Measurements from ENCODE around the gene FBXO17. TPM values are rescaled to one million over a fixed set of nuclear protein-coding genes. Genes with fewer than 3 reads are reported as not detected.
"Not testable (repeated sequence)": the region's sequence is repeated elsewhere in the genome, so short reads cannot be mapped to it uniquely, and the experiment has no call there.

Gene FBXO17
- total RNA-seq, 1 donor: 19.9 TPM

GRCh38 chr19:39009001-39009400 lies 33.5 kb upstream of the FBXO17 start:
- no peak for TF ChIP-seq CTCF (IDR thresholded peaks at IDR 0.05; ENCODE audit: insufficient read depth, low read depth, low read length)
- no peak overlapping the region for H3K4me3 ChIP-seq (ENCODE audit: low read depth, low read length)
- DNase-seq (ENCODE audit: low read depth): no peak

- no peak for TF ChIP-seq CTCF (IDR thresholded peaks at IDR 0.05; ENCODE audit: insufficient read depth, low read depth, low read length)
- no peak for DNase-seq (ENCODE audit: low read depth)
- no peak overlapping the region for H3K4me3 ChIP-seq (ENCODE audit: low read depth, low read length)
Measured at GRCh38 chr19:39008137-39008536, 32.6 kb upstream of the FBXO17 start.

GRCh38 chr19:39007096-39007495 lies 31.6 kb upstream of the FBXO17 start:
- TF ChIP-seq CTCF (IDR thresholded peaks at IDR 0.05; ENCODE audit: insufficient read depth, low read depth, low read length): no peak
- DNase-seq (ENCODE audit: low read depth): no peak
- no peak overlapping the region for H3K4me3 ChIP-seq (ENCODE audit: low read depth, low read length)

GRCh38 chr19:39004403-39004802 lies 28.9 kb upstream of the FBXO17 start:
- no peak overlapping the region for H3K4me3 ChIP-seq (ENCODE audit: low read depth, low read length)
- no peak for TF ChIP-seq CTCF (IDR thresholded peaks at IDR 0.05; ENCODE audit: insufficient read depth, low read depth, low read length)
- DNase-seq (ENCODE audit: low read depth): no peak

- no peak for TF ChIP-seq CTCF (IDR thresholded peaks at IDR 0.05; ENCODE audit: insufficient read depth, low read depth, low read length)
- H3K4me3 ChIP-seq (ENCODE audit: low read depth, low read length): no peak overlapping the region
- DNase-seq (ENCODE audit: low read depth): no peak
Measured at GRCh38 chr19:39003796-39004195, 28.3 kb upstream of the FBXO17 start.

- no peak for TF ChIP-seq CTCF (IDR thresholded peaks at IDR 0.05; ENCODE audit: insufficient read depth, low read depth, low read length)
- H3K4me3 ChIP-seq (ENCODE audit: low read depth, low read length): no peak overlapping the region
- DNase-seq (ENCODE audit: low read depth): no peak
Measured at GRCh38 chr19:39003188-39003587, 27.6 kb upstream of the FBXO17 start.

- DNase-seq (ENCODE audit: low read depth): no peak
- no peak for TF ChIP-seq CTCF (IDR thresholded peaks at IDR 0.05; ENCODE audit: insufficient read depth, low read depth, low read length)
- no peak overlapping the region for H3K4me3 ChIP-seq (ENCODE audit: low read depth, low read length)
Measured at GRCh38 chr19:39001041-39001440, 25.5 kb upstream of the FBXO17 start.

- not testable (repeated sequence) for H3K4me3 ChIP-seq (ENCODE audit: low read depth, low read length); DNase-seq (ENCODE audit: low read depth)
Measured at GRCh38 chr19:38997576-38997975, 22.0 kb upstream of the FBXO17 start.

Data from fibroblast of villous mesenchyme (primary cell).